T-helper 2 cell (primary cell): ENCODE measurements around the gene IL15RA.
"Not testable (repeated sequence)": the region's sequence is repeated elsewhere in the genome, so short reads cannot be mapped to it uniquely, and the experiment has no call there.

Experiments
- DNase-seq, 5 experiments: peaks; one replicate each; pipeline versions ENCODE4 v3.0.0 to v3.0.0-alpha.2; 2012 to 2022

Gene IL15RA

DNA sequence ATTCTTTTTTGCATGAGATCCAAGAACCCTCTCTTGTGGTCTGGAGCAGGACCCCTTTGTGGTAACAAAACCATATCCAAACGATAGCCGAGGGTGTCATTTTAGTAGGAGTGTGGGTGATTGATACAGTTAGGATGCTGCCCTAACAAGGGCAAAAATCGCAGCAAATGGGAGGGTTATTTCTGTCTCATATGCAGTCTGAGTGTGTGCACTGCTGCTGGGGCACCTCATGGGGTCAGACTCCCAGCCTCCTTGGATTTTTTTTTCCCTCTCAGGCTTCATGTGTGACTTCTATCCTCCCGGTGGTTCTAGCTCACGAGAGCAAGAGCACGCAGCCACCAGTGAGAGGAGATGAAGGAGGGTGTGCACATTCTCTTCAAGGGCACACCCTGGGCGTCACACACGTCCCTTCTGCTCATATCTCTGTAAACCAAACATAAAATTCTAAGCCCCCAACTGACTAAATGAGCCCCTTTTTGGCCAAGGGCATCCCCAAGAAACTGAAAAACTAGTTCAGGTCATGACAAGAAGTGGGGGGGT, 28.6 kb upstream of the IL15RA start:
- no peak for DNase-seq

DNA sequence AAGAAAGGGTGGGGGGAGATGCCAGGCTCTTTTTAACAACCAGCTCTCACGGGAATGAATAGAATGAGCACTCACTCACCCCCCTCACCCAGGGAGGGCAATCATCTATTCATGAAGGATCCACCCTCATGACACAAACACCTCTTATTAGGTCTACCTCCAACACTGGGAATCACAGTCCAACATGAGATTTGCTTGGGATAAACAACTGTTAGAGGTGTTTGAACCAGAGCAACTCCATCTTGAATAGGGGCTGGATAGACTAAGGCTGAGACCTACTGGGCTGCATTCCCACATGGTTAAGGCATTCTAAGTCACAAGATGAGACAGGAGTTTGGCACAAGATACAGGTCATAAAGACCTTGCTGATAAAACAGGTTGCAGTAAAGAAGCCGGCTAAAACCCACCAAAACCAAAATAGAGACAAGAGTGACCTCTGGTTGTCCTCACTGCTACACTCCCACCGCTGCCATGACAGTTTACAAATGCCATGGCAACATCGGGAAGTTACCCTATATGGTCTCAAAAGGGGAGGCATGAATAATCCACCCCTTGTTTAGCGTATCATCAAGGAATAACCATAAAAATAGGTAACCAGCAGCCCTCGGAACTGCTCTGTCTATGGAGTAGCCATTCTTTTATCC, 27.9 kb upstream of the IL15RA start:
- not testable (repeated sequence) for DNase-seq

DNA sequence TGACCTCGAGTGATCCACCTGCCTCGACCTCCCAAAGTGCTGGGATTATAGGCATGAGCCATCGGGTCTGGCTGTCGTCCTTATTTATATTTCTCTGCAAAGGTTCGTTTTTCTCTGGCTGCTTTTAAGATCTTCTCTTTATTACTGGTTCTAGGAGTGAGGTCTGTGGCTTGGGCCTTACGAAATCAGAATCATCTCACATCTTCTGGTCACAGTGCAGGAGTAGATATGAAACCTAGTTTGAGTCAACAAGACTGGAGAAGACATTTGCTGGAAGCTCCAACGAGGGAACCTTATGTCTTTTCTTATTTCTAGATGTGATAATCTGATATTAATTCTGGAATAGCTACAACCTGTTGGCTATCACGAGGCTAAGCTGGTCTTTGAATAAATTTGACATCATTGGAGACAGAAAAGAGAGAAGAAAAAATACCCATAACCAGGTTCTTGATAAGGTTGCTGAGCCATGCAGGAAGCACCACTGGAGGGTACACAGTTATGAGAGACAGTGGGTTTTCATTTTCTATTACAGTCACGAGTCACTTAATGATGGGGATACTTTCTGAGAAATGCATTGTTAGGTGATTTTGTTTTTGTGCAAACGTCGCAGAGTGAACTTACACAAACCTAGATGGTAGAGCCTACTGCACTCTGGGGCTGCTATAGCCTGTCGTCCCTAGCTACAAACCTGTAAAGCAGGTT, 25.6 kb upstream of the IL15RA start:
- DNase-seq: peak in 1 of 5 experiments; percentile 95

DNA sequence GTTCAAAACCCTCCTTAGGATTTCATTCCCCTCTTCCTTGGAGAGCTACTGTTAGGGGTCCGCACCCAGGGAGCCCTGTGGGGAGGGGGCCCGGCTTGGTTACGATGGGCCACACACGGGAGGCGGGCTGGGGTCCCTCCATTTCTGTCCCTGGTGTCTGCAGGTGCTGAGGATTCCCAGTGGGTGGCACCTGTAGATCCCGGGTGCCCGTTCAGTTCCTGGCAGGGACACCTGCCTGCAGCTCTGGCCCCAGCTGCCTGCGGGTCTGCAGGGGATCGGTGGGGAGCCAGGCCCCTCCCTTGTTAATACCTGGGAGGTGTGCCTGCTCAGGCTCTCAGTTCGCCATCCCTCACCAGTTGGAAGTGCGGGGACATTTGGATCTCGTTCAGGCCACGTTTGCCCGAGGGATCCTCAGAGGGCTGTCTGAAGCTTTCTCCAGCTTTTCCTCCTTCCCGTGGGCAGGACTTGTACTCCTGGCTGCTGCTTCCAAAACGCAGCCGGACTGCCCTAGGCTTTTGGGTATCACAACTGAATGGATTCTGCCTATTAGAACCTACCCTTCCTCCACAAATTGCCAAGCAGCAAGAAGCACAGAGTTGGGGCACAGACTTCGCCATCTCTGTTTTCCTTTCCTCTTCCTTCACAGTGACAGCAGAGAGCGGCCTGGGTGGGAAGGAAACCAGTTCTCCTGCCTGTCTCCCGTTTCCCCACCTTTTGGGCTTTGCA, 22.3 kb upstream of the IL15RA start:
- no peak for DNase-seq

DNA sequence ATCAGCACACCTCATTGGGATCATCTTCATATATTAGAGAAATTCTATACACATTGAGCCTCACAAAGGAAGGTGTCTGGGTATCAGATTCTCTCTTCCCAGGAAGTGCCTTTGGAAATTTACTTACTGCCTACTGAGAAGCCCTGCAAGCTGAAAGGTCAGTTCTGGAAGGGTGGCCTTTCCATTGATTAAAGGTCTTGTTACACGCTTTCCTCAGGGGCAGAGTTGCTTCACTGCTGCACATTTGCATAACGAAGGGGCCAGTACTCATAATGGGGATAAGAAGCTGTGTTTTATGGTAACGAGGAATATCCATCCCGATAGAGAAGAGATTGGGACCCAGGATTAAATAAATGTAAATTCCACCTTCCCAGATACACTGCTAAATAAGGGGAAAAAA, 19.4 kb upstream of the IL15RA start:
- no peak for DNase-seq

- no peak for DNase-seq
These were observed 15.1 kb upstream of the IL15RA start for GRCh38 chr10:5992398-5992797.

DNA sequence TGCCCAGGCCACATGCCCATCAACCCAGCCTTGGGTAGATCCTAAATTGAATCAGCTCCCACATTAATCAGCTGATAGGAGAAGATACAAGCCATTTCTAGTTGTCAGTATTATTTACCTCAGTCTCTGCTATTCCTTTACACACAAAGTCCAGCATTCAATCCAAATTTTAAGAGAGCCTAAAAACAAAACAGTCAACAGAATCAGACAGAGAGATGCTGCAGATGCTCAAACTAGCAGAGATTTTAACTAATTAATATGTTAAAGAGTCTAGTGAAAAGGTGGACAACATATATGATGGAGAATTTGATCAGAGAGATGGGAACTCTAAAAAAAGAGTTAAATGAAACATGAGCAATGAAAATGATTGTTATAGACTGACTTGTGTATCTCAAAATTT, 14.4 kb upstream of the IL15RA start:
- no peak for DNase-seq

DNA sequence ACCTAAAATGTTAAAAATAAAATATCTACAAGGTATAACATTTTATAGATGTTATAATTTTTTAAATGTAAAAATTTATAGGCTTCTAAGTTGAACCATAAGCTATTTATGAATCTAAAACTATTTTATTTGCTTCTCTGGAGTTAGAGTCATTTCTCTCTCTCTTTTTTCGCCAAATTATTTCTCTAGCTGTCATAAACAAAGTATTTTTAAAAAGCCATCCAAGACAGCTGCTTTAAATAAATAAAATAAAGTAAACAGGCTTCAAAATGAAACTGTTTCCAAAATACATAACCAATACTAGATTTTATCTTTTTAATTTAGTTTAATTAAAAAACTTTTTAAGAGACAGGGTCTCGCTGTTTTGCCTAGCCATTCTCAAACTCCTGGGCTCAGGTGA, 12.4 kb upstream of the IL15RA start:
- DNase-seq: no peak

DNA sequence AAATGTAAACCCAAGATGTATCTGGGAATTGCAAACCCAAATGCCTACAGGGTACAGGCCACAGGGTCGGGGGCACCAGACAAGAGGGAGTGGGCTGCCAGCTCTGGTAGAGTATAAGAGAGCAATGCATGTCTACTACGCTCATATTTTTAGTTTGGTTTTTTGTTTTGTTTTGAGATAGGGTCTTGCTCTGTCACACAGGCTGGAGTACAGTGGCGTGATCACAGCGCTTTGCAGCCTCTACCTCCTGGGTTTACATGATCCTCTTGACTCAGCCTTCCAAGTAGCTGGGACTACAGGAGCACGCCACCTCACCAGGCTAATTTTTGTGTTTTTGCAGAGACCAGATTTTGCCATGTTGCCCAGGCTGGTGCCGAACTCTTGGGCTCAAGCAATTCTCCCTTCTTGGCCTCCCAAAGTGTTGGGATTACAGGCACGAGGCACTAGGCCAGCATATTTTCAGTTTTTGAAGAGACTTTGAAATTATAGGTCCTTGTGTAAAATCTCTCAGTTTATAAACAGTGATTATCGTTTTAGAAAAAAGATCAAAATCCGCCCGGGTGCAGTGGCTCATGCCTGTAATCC, 11.1 kb upstream of the IL15RA start:
- DNase-seq: no peak

- peak in 1 of 5 experiments; percentile 43 for DNase-seq
These were observed 10.4 kb upstream of the IL15RA start for GRCh38 chr10:5987747-5988146.

DNA sequence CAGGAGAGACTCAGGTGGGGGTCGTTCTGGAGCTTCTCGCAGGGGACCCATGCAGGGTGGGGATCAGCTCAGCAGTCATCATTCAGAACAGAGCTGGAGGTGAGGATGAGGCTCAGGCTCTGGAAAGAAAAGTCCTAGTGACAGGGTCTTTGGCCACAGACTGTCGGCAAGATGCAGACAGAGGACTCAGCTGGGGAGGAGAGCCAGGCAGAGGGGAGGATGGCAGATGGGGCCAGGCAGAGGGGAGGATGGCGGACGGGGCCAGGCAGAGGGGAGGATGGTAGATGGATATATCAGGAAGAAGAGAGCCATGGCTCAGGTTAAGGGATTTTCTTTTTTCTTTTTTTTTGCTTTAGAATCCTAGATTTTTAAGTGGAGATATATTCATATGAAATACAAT, 7.7 kb upstream of the IL15RA start:
- no peak for DNase-seq

GRCh38 chr10:5983774-5984173, 6.4 kb upstream of the IL15RA start:
- no peak for DNase-seq

DNA sequence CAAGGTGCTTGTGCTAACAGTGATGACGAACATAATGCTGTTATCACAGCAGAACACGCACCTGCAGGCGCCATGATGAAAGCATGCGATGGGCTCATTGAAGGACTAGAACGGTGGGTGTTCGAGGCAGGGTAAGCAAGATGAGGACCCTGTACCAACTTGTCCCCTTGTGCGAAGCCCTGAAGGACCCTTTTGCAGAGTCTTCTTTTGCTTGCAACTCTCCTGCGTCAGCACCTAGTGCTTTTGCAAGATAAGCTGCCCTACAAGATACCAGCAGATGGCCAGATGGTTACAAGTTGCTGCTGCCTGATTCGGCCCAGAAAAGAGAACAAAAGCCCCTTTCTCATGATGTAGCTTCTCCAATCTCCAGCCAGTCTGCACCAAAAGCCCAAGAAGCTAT, 4.2 kb upstream of the IL15RA start:
- DNase-seq: no peak

- no peak for DNase-seq
These were observed 817 bp upstream of the IL15RA start for GRCh38 chr10:5978230-5978489.

GRCh38 chr10:5976512-5977470, 552 bp downstream of the IL15RA start:
- DNase-seq: peak in 4 of 5 experiments; percentile 9 to 58 (median 20)

DNA sequence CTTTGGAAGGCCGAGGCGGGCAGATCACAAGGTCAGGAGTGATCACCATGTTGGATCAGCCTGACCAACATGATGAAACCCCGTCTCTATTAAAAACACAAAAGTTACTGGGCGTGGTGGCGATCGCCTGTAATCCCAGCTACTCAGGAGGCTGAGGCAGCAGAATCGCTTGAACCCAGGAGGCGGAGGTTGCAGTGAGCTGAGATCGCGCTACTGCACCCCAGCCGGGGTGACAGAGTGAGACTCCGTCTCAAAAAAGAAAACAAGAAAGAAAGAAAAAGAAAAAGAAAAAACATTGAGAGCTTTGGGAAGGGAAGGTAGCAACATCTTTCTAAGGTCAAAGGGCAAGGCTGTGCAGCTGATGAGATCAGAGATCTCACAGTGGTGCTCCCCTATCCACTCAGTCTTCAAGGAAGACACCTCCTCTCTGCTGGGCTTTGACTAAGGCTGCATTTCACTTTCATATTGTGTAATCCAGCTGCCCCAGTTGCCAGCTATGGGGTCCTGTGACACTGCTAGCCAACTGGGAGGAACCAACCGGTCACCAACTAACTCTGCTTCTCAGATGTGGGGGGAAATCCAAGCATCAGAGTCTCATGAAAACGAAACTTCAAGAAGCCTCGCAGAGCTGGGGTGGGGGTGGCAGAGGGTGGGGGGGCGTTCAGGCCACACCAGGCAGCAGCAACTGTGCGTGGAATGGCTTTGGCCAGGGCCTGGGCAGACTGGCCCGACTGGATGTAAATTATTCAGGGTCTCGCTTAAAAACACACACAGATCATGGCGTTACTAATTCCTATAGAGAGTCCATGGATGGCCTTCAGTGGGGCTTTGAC, 1.5 kb downstream of the IL15RA start:
- DNase-seq: peak in 4 of 5 experiments; percentile 19 to 83 (median 52)

DNA sequence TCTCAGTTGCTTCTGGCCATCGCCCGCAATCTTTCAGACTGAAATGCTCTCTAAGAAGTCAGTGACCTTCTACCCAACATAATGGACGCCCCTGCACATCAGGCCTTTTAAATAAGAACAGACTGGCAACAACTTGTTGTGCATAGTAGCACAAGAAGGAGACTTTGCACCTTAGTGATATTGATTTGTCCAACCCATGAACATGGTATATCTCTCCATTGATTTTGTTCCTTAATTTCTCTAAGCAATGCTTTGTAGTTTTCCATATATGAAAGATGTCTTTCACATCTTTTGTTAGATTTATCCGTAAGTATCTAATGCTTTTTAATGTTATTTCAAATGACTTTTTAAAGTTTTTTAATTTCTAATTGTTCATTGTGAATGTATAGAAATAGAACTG, 4.3 kb downstream of the IL15RA start:
- DNase-seq: no peak

- DNase-seq: no peak
These were observed 5.5 kb downstream of the IL15RA start for GRCh38 chr10:5971886-5972285.

- peak in 1 of 5 experiments; percentile 70 for DNase-seq
These were observed 6.0 kb downstream of the IL15RA start for GRCh38 chr10:5971315-5971832.

DNA sequence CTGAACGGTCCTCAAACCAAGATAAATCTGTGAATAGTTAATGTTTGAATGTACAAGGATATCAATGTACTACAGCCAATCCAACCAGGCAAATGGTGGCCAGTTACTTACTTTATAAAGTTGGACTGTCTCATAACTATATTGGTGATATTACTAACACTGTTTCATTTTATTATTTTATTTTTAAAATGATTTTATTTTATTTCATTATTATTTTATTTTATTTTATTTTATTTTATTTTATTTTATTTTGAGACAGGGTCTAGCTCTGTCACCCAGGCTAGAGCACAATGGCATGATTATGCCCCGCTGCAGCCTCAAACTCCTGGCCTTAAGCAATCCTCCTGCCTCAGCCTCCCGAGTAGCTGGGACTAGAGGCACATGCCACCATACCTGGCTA, 6.8 kb downstream of the IL15RA start:
- no peak for DNase-seq

DNA sequence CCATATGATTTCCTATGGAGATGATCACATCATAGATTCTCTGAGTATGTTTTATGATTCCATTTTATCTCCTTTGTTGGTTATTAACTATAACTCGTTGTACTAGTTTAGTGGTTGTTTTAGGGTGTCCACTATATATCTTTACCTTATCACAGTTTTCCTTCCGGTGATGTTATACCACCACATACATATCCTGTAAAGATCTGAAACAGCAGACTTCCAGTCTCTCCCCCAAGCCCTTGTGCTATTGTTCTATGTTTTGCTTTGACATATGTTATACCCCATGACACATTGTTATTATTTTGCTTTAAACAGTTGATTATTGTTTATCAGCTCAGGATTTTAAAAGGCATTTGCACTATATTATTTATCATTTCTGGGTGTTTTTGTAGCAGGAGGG, 7.3 kb downstream of the IL15RA start:
- no peak for DNase-seq
